Brain microvascular endothelial cell (primary cell): ENCODE measurements around the gene TNFAIP1.
A peak's percentile ranks its signal among the peaks of the same experiment; 100 is the strongest.

Source experiments
- DNase-seq: peaks from one replicate; pipeline ENCODE4 v3.0.0-alpha.2; 2020
- H3K27ac ChIP-seq: fragments of 250-450 bp; sonication (Bioruptor Pico); 2 replicates; pipeline ENCODE4 v1.5.1; 2020; ENCODE audit warnings: mild to moderate bottlenecking, moderate library complexity
- H3K27me3 ChIP-seq: fragments of 250-450 bp; sonication (Bioruptor Pico); replicated peaks from 2 replicates; pipeline ENCODE4 v1.5.1; 2020; ENCODE audit warnings: mild to moderate bottlenecking
- H3K36me3 ChIP-seq: fragments of 250-450 bp; sonication (Bioruptor Pico); replicated peaks from 2 replicates; pipeline ENCODE4 v1.5.1; 2020; ENCODE audit warnings: mild to moderate bottlenecking
- H3K4me3 ChIP-seq: 2 replicates; pipeline ENCODE4 v1.5.1; 2011; ENCODE audit warnings: low read depth, mild to moderate bottlenecking, control low read depth, low read length, moderate library complexity
- CTCF ChIP-seq: IDR thresholded peaks from 2 replicates; pipeline ENCODE4 v1.5.1; 2011; ENCODE audit warnings: low read depth, mild to moderate bottlenecking, moderate library complexity, low read length, control low read depth, inconsistent platforms; ENCODE audit errors: missing control alignments
- in situ Hi-C: cut with HindIII; loops from 2 replicates; pipeline ENCODE4 v1.10.0; 2017; ENCODE audit warnings: low sequenced_read_pairs, low pct_ligation_motif_present

TNFAIP1 gene

GRCh38 chr17:28372203-28372944, 36.8 kb downstream of the TNFAIP1 start:
- Histone ChIP-seq H3K4me3 (peak overlapping the region; percentile 64), H3K36me3 (no peaks in the 10 kb centered on the region), H3K27me3 (no peaks in the 10 kb centered on the region), H3K27ac (peak overlapping the region; percentile 45)
- DNase-seq = no peak
- no peak for TF ChIP-seq CTCF
- in situ Hi-C loops = no loop called here

GRCh38 chr17:28372945-28373274, 37.3 kb downstream of the TNFAIP1 start:
- DNase-seq = no peak
- Histone ChIP-seq H3K4me3 (no peak overlapping the region), H3K27ac (no peak overlapping the region), H3K27me3 (no peaks in the 10 kb centered on the region), H3K36me3 (no peaks in the 10 kb centered on the region)
- in situ Hi-C loops = no loop called here
- TF ChIP-seq CTCF = no peak

GRCh38 chr17:28379814-28380801, 44.5 kb downstream of the TNFAIP1 start:
- Histone ChIP-seq H3K36me3 (no peaks in the 10 kb centered on the region), H3K27me3 (peaks cover 6% of the 10 kb centered on the region), H3K4me3 (no peak overlapping the region), H3K27ac (no peak overlapping the region)
- in situ Hi-C loops = no loop called here
- no peak for TF ChIP-seq CTCF
- no peak for DNase-seq

- in situ Hi-C loops = no loop called here
- peaks cover 6% of the 10 kb centered on the region for H3K27me3 ChIP-seq
- no peak overlapping the region for H3K4me3 ChIP-seq
Observed at GRCh38 chr17:28381141-28381825, 45.7 kb downstream of the TNFAIP1 start.

More at GRCh38 chr17:28381141-28381825, 45.7 kb downstream of the TNFAIP1 start:
- TF ChIP-seq CTCF = peak; percentile 47
- no peaks in the 10 kb centered on the region for H3K36me3 ChIP-seq
- DNase-seq = no peak
- no peak overlapping the region for H3K27ac ChIP-seq
